GM19463 (cell line): Measurements from ENCODE around the gene LCP2.
A peak's percentile ranks its signal among the peaks of the same experiment; 100 is the strongest.

ENCODE experiments used
- ATAC-seq: cut with Tn5 transposase; IDR thresholded peaks from one replicate; pipeline ENCODE4 v1.9.1; 2021; ENCODE audit warnings: mild to moderate bottlenecking, moderate library complexity; ENCODE audit not compliant: unreplicated experiment

LCP2 gene

GRCh38 chr5:170316937-170317336 is 19.4 kb upstream of the LCP2 start:
- no peak for ATAC-seq

DNA sequence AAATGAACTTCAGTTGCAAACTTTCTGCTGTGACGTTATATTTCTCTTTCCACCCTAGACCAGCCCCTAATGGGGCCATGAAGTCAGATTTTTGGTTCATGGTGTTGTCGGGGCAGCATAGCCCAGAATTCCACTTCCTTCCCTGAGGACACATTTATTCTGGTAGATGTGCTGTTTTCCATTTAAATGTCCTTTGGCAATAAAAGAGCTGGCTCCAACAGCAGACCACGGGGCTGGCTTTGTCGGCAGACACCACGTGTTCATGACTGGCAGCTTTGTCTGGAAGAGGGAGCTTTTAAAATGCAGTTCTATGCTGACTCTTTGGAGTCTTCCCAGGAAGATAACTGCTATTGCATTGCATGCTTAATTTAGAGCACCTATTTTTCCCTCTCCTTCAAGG is 17.6 kb upstream of the LCP2 start:
- no peak for ATAC-seq

DNA sequence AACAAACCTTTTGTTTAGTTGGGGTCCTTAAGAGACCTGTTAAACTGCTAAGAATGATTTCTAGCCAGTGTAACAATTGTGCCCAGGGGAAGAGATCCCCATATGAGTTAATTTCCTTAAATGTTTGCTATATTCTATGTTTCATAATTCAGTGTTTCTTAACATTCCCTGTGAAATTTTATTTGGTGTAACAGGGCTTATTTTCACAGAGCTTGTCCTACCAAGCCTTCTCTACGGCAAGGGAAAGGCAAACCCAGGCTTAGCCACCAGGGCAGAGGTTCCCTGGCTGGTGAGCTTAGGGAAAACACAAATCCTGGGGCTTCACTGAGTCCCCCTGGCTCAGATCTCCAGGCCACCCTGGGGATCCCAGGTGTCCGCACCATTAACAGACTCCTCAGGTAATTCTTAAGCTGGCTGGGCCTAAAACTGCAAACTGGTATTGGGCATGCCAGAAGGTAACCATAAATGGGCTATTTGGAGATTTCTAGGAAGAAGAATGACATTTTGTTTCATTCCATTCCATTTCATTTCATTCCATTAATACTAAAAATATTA is 17.0 kb upstream of the LCP2 start:
- no peak for ATAC-seq

- no peak for ATAC-seq
These were observed 16.2 kb upstream of the LCP2 start for GRCh38 chr5:170313816-170314215.

GRCh38 chr5:170313344-170313743 is 15.8 kb upstream of the LCP2 start:
- ATAC-seq = no peak

DNA sequence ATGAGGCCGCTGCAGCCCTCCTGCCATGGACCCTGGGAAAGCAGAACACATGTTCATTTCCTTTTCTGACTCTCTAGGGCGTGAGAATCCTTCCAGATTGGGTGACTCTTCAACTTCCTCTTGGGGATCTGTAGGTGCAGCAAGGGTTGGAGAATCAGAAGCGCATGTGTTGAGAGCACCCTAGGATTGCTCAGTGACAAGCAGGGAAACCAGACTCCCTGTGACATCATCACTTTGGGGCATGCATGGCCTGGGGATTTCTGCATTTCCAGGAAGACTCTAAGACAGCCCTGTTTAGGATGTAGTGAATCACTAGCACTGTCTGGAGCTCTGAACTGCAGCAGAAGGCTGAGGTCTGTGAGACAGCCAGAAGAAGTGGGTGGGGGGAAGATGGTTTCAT is 15.1 kb upstream of the LCP2 start:
- ATAC-seq = peak; percentile 69

GRCh38 chr5:170312301-170312595 is 14.7 kb upstream of the LCP2 start:
- no peak for ATAC-seq

GRCh38 chr5:170311511-170312300 is 14.1 kb upstream of the LCP2 start:
- no peak for ATAC-seq

DNA sequence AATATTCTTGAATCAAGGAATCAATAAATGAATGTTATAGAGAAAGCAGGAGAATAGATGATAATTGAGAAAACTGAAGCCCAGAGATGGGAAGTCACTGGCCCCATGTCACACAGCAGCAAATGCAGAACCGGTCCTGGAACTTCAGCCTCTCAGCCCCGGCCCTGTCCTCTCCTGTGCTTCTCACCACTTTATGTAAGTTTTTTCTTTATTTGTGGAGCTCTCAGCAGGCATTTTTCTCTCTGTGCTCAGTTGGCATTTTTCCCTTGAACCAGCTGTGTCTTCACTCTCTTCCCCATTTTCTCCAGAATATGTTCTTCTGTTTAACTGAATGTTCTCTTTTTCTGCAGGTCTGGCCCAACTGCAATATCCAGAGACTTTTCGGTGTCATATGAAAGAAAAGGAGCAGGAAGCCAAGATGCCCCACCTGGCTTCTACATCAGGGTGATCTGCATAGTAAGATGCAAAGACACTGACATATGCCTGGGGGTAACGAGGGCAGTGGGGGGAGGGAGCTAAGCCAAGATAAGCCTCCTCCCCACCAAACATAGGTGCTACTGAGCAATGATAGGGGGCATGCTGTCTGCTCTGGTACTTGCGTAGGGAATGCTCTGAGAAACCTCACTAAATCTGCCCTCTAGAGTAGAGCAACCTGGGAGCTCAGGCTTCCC is 12.8 kb upstream of the LCP2 start:
- no peak for ATAC-seq

DNA sequence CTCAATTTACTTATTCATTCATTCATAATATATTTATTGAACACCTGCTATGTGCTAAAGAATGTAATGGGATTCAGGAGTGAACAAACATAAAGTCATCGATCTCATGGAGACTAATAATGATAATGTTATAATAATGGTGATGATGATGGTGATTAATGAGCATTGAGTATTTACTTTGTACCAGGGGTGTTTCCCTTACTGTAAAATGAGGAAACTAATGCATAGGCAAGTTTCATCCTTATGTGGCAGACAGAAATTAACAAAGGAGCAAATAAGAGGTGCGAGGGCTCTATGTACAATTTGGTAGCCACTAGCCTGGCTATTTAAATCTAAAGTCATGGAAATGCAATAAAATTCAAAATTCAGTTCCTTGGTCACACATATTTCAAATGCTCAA is 11.1 kb upstream of the LCP2 start:
- ATAC-seq = no peak

DNA sequence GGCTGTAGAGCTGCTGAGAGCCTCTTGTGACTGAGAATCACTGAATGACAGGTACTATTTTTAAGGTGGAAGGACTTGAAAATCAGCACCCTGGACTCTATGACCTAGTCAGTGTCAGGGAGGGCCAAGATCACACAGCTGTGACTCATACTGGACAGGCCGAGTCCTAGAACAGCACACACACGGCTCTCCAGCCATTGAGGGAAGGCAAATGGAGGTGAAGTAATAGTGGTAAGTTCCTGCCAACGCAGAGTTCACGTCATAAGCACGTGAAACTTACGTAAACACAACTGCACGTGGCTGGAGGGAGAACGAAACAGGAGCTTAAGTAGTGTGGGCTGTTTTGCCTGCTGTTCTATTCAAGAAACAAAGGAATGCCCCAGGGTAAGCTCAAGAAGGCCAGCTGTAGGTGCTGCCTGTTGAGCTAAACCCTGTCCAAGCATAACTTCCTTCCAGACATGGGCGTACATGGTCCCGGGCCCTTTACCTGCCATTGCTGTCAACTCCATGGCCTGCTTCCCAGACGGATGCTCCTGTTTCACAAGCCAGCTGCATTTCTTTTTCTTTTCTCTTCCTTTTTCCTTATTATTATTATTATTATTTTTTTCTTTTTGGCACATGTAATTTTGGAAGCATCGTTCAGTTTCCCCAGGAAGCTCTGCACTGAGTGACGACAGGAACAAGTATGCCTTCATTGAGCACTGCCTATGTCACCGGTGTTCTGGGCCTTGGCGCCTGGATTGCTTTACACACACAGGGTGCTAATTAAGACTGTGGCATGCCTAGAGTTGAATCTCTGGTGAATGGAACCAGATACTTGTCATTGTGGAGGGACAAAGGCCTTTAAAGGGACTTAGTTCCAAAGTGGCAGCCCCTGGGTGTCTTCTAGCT is 10.2 kb upstream of the LCP2 start:
- no peak for ATAC-seq

DNA sequence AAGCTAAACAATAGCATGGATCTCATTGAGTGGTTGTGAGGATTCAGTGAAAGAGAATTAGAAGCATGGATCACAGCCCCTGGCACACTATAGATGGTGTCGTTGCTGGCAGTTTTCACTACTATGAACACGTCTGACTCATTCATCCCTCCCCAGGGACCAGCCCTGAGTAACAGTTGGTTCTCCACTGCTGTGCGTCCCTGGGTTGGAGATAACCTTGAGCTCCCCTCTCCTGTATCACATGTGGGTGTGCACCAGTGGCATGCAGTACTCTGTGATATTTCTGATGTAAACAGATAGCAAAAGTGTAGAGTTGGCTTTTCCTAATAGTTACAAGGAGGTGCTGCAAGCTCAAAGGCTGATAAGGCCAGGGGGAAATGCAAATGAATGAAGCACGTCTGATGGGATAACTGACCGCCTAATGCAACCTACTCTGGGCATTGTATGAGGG is 8.8 kb upstream of the LCP2 start:
- ATAC-seq = peak; percentile 74

- no peak for ATAC-seq
These were observed 8.1 kb upstream of the LCP2 start for GRCh38 chr5:170305646-170306025.

DNA sequence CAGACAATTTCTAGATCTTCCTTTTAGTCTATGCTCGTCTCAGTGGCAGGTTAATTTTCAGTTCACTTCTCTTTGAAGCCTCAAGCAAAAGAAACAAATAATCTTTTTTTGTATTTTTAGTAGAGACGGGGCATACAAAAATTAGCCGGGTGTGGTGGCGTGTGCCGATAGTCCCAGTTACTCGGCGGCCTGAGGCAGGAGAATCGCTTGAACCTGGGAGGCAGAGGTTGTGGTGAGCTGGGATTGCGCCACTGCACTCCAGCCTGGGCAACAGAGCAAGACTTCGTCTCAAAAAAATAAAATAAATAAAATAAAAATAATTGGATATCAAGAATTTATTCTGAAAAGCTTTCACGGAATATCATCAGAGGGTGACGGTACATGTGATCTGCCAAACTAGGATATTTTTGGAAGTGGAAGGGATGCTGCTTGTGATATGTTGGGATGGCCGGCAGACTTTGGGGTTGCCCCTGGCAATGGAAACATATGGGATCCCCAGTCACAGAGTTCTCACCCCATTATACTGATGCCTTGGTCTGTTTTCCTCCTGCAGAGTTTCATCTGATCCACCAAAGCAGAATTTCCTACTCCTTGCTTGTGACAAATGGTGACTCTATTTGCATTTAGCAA is 7.6 kb upstream of the LCP2 start:
- no peak for ATAC-seq

DNA sequence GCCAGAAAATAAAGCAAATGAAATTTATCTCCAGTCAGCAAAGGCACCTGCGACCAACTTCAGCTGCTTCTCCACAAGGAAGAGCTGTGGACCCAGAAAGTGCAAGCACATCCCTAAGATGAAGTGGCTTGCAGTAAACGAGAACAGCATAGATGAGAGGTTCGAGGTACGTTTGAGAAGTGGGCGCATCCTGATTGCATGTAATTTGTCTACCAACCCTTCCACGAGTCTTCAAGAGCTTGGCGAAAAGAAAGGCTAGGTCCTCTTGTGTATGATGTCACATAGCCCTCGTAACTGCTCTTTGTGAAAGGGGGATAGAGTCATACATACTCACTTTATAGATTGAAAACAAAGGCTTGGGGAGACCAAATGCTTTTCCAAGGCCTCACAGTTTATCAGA is 6.0 kb upstream of the LCP2 start:
- no peak for ATAC-seq

- peak; percentile 66 for ATAC-seq
These were observed 5.3 kb upstream of the LCP2 start for GRCh38 chr5:170302653-170303501.

GRCh38 chr5:170301981-170302652 is 4.5 kb upstream of the LCP2 start:
- no peak for ATAC-seq

DNA sequence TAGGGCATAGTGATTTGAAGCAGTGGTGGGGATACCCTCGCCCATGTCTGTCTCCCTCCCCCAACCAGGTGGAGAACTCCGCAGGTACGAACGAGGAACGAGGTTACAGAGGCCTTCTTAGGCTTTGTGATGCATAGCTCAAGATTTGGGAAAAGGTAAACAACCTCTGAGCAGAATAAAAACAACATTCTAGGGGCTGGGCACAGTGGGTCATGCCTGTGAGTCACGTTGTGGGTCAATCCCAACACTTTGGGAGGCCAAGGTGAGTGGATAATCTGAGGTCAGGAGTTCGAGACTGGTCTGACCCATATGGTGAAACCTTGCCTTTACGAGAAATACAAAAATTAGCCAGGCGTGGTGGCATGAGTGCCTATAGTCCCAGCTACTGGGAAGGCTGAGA is 3.6 kb upstream of the LCP2 start:
- ATAC-seq = no peak

GRCh38 chr5:170300361-170301013 is 2.9 kb upstream of the LCP2 start:
- ATAC-seq = no peak
